ENCODE data around the gene RHBDL3.

GRCh38 chr17:32261417-32261736 lies 4.3 kb upstream of the RHBDL3 start:
- TF ChIP-seq CTCF (IDR thresholded peaks at IDR 0.05; ENCODE audit: insufficient read depth, low read length, poor library complexity, severe bottlenecking): no peak
- TF ChIP-seq EZH2phosphoT487 (conservative IDR thresholded peaks at IDR 0.05; ENCODE audit: low read length): no peak

Data from SU-DHL-6 (cell line).